ENCODE data around the gene SERPINI1.

- TF ChIP-seq CTCF (IDR thresholded peaks at IDR 0.05 in 8 of 11, conservative IDR thresholded peaks at IDR 0.05 in 3 of 11) (no peak), POLR2A (IDR thresholded peaks at IDR 0.05) (no peak), POLR2AphosphoS5 (IDR thresholded peaks at IDR 0.05) (no peak)
Observed at GRCh38 chr3:167729591-167729990, 5.9 kb upstream of the SERPINI1 start.

All from spleen (tissue), 7 donors.